NCI-H187 (cell line): ENCODE results near the gene HECW1.
"Not testable (repeated sequence)": the region's sequence is repeated elsewhere in the genome, so short reads cannot be mapped to it uniquely, and the experiment has no call there.

Source experiments
- DNase-seq, 2 experiments: peaks; one replicate each; lab custom pipeline; 2025; lab: John Stamatoyannopoulos, UW

HECW1 gene

DNA sequence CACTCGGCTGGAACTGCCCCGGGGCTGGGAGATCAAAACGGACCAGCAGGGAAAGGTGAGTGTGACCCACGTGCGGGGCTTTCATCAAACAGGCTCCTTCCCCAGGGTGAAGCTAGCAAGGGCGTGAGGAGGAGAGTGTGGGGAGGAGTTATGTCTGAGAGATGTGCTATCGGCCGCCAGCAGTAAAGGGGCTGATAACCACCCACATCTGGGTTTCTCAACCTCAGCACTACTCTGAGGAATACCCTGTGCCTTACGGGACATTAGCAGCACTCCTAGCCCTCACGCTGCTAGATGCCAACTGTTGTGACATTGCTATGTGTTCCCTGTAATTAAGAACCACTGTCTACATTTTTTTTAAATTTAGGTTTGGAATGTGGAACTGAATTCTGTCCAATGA is 356.6 kb downstream of the HECW1 start:
- no peak for DNase-seq

- no peak for DNase-seq
These were observed 357.7 kb downstream of the HECW1 start for GRCh38 chr7:43470110-43470509.

GRCh38 chr7:43475983-43476382 is 363.5 kb downstream of the HECW1 start:
- DNase-seq: no peak

DNA sequence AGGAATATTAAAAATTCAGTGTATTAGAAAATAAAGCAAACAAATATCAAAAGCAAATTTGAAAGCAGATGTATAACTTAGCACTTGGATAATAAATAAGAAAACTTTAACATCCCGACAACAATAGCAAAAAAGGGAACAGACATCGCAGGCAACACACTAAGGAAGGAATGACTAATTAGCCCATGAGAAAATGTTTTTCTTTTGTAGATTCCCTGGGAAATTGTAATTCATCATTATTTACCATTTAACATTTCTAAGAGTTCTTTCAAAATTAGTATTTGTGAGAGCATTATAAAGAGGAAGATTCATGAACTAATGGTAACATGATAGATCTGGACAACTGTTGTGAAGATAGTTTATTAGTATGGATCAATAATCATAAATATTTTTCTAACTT is 364.4 kb downstream of the HECW1 start:
- DNase-seq: no peak

DNA sequence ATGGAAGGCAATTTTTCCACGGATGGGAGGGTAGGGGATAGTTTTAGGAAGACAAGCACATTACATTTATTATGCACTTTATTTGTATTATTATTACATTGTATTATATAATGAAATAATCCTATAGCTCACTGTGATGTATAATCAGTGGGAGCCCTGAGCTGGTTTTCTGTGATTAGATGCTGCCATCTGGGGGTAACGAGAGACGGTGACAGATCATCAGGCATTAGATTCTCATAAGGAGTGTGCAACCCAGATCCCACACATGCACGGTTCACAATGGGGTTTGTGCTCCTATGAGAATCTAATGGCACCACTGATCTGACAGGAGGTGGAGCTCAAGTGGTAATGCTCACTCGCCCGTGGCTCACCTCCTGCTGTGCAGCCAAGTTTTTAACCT is 366.6 kb downstream of the HECW1 start:
- no peak for DNase-seq

DNA sequence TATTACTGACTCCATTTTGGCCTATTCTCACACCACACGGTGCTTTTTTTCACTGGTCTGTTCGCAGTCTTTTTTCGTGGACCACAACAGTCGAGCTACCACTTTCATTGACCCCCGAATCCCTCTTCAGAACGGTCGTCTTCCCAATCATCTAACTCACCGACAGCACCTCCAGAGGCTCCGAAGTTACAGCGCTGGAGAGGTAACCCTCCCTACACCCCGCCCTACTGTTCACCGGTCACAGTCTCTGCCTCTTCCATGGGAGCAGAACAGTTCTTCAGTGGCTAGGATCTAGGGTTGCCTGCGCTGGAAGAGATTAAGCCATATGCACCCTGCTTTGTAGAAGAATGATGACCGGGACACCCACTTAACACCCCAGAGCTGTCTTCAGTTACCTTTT is 367.1 kb downstream of the HECW1 start:
- DNase-seq: no peak

DNA sequence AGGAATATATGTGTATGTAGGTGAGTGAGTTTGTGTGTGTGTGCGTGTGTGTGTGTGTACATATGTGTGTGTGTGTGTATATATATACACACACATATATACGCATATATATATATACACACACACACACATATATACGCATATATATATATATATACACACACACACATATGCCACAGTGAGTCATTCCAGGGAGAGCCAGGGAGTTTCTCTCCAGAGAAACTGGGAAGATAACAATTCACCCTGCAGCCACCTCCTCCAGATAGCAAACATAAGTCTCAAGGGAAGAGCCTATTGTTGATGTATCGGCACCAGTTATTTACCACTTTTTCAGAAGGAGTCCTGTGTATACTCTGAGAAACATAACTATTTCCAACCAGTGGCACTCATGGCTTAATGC is 368.1 kb downstream of the HECW1 start:
- DNase-seq: no peak

DNA sequence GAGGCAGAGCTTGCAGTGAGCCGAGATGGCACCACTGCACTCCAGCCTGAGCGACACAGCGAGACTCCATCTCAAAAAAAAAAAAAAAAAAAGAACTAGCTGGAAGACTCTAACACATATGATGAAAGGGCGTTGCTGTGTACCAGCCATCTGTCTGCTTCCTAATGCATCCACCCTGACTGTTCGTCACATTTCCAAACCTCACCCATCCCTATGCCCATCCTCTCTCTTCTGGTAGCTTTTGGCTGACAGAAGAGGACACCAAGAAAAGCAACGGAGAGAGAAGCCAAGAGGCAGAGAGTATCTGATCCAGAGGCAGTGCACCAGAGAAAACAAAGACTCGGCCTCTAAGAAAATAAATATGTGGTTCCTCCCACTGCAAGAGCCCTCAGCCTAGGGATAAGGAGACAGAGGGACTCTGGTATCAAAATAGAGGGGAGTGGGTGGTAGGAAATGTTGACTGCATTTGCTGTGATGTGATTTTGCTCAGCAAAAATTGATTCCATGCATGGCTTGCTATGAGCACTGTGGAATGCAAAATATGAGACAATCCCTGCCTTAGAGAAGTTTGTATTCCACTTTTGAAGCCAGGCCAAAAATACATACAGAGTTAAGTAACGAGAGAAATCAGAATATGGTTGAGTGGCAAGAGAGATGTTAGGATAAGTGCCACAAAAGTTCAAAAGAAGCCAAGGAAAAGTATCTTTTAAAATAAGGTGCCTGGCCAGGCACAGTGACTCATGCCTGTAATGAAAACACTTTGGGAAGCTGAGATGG is 369.6 kb downstream of the HECW1 start:
- no peak for DNase-seq

DNA sequence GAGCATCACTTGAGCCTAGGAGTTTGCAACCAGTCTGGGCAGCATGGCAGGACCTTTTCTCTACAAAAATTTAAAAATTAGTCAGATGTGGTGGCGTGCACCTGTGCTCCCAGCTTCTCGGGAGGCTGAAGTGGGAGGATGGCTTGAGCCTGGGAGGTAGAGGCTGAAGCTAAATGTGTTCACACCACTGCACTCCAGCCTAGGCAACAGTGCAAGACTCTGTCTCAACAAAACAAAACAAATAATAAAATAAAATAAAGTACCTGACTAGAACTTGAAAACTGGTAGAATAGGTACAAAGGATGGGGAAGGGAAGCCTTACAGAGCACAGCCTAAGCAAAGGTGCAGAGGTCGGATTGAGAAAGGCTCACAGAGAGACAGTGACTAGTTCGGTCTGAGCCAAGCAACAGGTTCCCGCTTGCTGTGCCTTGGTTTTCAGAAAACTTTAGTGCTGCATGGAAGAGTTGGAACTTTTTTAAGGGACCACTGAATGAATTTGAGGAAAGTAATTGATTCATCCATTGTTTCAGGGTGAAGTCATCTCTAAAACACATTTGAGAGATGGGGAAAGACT is 370.3 kb downstream of the HECW1 start:
- DNase-seq: no peak

- DNase-seq: no peak
These were observed 372.4 kb downstream of the HECW1 start for GRCh38 chr7:43484678-43485395.

- no peak for DNase-seq
These were observed 373.1 kb downstream of the HECW1 start for GRCh38 chr7:43485580-43485979.

GRCh38 chr7:43486008-43486407 is 373.6 kb downstream of the HECW1 start:
- DNase-seq: not testable (repeated sequence)

- no peak for DNase-seq
These were observed 374.2 kb downstream of the HECW1 start for GRCh38 chr7:43486634-43487033.

DNA sequence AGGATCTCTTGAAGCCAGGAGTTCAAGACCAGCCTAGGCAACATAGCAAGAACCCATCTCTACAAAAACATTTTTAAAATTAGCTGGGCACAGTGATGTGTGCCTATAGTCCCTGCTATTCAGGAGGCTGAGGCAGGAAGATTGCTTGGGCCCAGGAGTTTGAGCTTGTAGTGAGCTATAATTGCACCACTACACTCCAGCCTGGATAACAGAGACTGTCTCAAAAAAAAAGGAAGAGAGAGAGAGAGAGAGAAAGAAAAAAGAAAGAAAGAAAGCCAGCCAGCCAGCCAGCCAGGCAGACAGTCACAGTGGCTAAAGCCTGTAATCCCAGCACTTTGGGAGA is 375.3 kb downstream of the HECW1 start:
- DNase-seq: no peak

- DNase-seq: no peak
These were observed 376.8 kb downstream of the HECW1 start for GRCh38 chr7:43489257-43489656.

GRCh38 chr7:43490016-43490415 is 377.6 kb downstream of the HECW1 start:
- no peak for DNase-seq

DNA sequence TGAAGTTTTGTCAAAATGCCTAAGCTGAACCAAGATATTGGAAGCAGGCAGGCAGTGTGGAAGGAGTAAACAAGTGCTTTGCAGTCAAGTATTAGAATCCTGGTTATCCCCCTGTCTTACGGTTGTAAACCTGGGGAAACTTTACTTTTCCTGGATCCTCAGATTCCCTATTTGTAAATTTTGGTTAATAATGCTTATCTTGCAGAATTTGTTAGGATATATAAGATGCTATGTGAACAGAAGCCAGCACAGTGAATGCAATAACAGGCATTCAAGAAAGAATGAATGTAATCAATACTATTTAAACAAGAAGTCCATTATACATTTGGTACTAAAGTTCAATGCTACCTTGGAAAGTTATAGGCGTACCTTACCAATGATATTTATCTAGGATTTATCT is 378.7 kb downstream of the HECW1 start:
- no peak for DNase-seq

- DNase-seq: no peak
These were observed 379.5 kb downstream of the HECW1 start for GRCh38 chr7:43491984-43492383.

DNA sequence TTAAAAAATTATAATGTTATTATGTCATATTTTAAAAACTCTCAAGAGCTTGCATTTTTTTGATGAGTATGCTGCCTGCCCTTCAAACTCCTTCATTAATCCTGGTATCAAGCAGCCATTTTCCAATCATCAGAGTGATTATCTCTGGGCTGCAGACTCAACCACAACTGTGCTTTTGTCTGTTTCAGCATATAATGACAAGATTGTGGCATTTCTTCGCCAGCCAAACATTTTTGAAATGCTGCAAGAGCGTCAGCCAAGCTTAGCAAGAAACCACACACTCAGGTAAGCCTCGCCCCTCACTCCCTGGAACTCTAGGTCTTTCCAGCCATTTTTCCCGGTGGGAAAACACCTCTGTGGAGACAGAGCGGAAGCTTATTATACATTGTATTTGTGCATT is 380.4 kb downstream of the HECW1 start:
- DNase-seq: no peak

- DNase-seq: no peak
These were observed 383.1 kb downstream of the HECW1 start for GRCh38 chr7:43495572-43495971.

GRCh38 chr7:43496596-43496995 is 384.1 kb downstream of the HECW1 start:
- no peak for DNase-seq

DNA sequence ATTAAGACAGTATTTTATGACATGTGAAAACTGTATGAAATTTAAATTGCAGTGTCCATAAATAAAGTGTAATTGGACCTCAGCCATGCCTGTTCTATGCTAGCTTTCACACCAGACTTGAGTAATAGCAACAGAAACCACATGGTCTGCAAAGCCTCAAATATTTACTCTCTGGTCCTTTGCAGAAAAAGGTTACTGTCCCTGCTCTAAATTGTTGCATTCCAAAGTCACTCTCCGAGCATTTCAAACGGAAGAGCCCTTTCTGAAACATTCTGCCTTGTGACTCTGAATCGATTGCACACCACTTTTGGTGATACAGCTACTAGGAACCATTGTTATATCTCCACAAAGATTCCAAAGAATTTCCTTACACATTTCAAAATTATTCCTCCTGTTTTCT is 389.4 kb downstream of the HECW1 start:
- no peak for DNase-seq

DNA sequence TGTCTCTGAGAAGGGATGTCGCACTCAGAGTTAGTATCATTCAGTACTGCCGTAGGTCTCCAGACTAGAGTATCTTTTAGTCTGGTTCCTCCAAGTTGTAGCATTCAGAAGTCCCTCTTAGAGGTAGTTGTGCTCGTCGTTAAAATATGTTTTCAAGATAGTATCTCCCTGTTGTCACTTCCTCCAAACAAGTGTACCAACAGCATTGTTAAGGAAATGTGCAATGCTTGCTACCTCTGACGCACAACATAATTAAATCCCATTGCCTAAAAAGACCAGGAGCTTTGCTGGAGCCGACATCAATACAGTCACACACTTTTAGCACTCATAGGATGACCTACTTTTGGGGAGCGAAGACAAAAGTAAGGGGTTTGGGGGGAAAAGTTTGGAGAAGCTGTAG is 390.5 kb downstream of the HECW1 start:
- DNase-seq: no peak

GRCh38 chr7:43505412-43505811 is 393.0 kb downstream of the HECW1 start:
- no peak for DNase-seq
